Measurements from ENCODE around the gene MAS1.

Gene MAS1

DNA sequence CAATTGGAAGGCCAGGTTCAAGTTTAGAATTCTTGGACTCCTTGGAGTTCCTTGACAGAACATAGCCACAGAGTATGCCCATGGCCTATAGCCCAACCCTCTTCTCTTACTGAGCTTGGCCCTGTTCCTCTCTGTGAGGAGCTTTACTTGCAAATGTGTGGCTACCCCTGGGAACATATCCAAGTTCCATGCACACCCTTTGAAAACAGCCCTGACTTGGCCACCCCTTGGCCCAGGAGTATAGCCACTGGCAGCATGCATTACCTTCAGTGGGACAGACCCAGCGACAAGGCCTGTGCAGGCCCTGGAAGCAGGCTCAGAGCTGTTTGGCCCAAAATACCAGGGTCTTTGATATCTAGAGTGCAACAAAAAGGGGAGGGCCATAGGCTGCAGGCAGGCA lies 19.5 kb upstream of the MAS1 start:
- H3K4me3 Mint-ChIP-seq = no peak overlapping the region
- no peak for DNase-seq (ENCODE audit: low spot score in 2 of 2)
- H3K9me3 Mint-ChIP-seq = peaks cover 3% of the 10 kb centered on the region
- H3K36me3 Mint-ChIP-seq = no peaks in the 10 kb centered on the region
- no peak overlapping the region for H3K27ac Mint-ChIP-seq
- peaks cover 3% of the 10 kb centered on the region for H3K27me3 Mint-ChIP-seq
- H3K4me1 Mint-ChIP-seq = peaks cover 7% of the 10 kb centered on the region
- no peak for ATAC-seq (ENCODE audit: low read depth)

DNA sequence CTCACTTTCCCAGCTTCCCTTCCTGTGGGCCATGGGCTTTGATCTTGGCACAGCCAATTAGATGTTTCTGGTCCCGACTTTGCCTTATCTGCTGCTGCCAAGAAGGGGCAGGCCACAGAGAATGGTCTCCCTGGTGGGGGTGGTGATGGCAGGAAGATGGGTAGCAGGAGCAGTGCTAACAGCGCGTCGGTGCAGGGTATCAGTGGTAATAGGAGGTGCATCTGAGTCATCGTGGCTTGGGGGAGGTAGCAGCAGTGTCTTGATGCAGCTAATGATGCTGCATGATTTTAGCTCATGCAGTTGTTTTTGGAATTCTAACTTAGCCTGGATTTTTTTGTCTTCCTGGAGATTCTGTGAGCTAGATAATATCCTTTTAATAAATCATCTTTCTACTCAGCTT lies 18.9 kb upstream of the MAS1 start:
- DNase-seq (ENCODE audit: low spot score in 2 of 2) = no peak
- Mint-ChIP-seq H3K27ac (no peak overlapping the region), H3K4me3 (no peak overlapping the region), H3K36me3 (no peaks in the 10 kb centered on the region), H3K9me3 (peaks cover 3% of the 10 kb centered on the region), H3K4me1 (peaks cover 7% of the 10 kb centered on the region), H3K27me3 (peaks cover 3% of the 10 kb centered on the region)
- ATAC-seq (ENCODE audit: low read depth) = no peak

DNA sequence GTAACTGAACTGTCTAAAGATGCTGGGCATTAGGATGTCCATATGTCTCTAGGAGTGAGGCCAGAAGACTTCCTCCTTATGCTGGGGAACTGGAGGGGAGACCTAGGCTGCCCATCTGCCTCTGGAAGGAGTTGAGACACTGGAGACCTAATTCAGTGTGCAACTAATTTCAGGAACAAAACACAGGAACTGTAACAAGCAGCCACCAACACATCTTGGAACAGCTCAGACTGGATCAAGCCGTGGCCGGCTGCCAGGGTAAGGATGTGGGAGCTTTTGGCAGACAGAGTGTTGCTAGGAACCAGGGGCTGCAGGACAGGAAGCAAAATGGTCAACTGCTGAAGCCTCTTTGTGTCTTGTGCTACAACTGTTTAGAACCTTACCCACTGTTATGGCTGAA lies 16.4 kb upstream of the MAS1 start:
- no peak for ATAC-seq (ENCODE audit: low read depth)
- peaks cover 7% of the 10 kb centered on the region for H3K4me1 Mint-ChIP-seq
- H3K27me3 Mint-ChIP-seq = peaks cover 2% of the 10 kb centered on the region
- H3K27ac Mint-ChIP-seq = no peak overlapping the region
- H3K36me3 Mint-ChIP-seq = no peaks in the 10 kb centered on the region
- no peaks in the 10 kb centered on the region for H3K9me3 Mint-ChIP-seq
- no peak for DNase-seq (ENCODE audit: low spot score in 2 of 2)
- H3K4me3 Mint-ChIP-seq = no peak overlapping the region

DNA sequence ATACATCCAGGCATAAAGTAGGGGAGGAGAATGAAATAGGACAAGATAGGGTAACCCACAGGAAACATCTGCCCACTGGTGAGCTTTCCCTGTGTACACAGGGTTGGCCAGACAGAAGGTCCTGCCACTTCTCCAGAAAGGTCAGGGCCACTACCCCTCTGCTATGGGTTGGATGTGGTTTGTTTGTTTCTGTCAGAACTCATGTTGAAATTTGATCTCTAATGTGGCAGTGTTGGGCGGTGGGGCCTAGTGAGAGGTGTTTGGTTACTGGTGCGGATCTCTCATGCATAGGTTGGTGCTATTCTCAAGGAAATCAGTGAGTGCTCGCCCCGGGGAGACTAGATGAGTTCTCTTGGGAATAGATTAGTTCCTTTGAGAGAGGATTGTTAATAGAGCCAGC lies 15.6 kb upstream of the MAS1 start:
- peaks cover 5% of the 10 kb centered on the region for H3K27me3 Mint-ChIP-seq
- no peaks in the 10 kb centered on the region for H3K9me3 Mint-ChIP-seq
- DNase-seq (ENCODE audit: low spot score in 2 of 2) (no peak), ATAC-seq (ENCODE audit: low read depth) (no peak)
- H3K4me1 Mint-ChIP-seq = peaks cover 7% of the 10 kb centered on the region
- no peaks in the 10 kb centered on the region for H3K36me3 Mint-ChIP-seq
- H3K27ac Mint-ChIP-seq = no peak overlapping the region
- no peak overlapping the region for H3K4me3 Mint-ChIP-seq

DNA sequence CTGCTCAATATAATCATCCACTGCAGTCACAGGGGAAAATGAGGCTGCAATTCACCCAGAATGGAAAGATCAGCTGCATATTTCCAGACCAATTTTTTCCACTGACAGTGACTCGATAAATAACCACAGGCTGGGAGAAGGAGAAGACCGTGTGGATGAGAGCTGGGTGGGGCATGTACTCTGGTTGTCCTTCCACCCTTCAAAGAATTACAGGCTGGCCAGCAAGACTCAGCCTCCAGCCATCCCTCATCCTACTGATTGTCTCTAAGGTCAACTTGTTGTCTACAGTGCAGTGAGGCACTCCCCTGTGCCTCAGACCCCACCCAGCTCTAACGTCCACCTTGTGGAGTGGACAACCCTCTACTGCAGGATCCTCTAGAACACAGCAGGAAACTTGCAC lies 14.5 kb upstream of the MAS1 start:
- peaks cover 7% of the 10 kb centered on the region for H3K4me1 Mint-ChIP-seq
- no peaks in the 10 kb centered on the region for H3K9me3 Mint-ChIP-seq
- H3K27ac Mint-ChIP-seq = no peak overlapping the region
- no peak overlapping the region for H3K4me3 Mint-ChIP-seq
- peaks cover 8% of the 10 kb centered on the region for H3K27me3 Mint-ChIP-seq
- DNase-seq (ENCODE audit: low spot score in 2 of 2) (no peak), ATAC-seq (ENCODE audit: low read depth) (no peak)
- H3K36me3 Mint-ChIP-seq = no peaks in the 10 kb centered on the region

DNA sequence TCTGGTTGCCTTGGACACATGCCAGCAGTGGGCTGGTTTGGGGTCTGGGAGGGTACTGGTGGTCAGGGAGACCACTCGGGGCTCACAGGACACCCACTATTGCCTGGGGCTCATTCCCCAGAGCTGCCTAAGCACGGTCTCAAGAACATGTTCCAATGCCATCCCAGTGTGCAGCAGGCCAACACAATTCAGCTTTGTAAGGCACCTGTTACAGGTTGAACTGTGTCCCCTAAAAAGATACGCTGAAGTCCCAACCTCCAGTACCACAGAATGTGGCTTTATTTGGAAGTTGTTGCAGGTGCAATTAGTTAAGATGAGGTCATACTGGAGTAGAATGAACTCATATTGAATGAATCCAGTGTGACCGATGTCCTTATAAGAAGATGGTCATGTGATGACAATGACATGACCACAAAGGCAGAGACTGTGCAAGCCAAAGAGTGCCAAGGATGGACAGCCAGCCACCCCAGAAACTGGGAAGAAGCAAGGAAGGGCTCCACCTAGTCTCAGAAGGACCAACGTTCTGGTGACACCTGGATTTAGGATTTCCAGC lies 13.5 kb upstream of the MAS1 start:
- Mint-ChIP-seq H3K36me3 (no peaks in the 10 kb centered on the region), H3K9me3 (no peaks in the 10 kb centered on the region), H3K27ac (no peak overlapping the region), H3K4me3 (no peak overlapping the region), H3K27me3 (peaks cover 8% of the 10 kb centered on the region), H3K4me1 (peaks cover 7% of the 10 kb centered on the region)
- DNase-seq (ENCODE audit: low spot score in 2 of 2) = no peak
- ATAC-seq (ENCODE audit: low read depth) = no peak

DNA sequence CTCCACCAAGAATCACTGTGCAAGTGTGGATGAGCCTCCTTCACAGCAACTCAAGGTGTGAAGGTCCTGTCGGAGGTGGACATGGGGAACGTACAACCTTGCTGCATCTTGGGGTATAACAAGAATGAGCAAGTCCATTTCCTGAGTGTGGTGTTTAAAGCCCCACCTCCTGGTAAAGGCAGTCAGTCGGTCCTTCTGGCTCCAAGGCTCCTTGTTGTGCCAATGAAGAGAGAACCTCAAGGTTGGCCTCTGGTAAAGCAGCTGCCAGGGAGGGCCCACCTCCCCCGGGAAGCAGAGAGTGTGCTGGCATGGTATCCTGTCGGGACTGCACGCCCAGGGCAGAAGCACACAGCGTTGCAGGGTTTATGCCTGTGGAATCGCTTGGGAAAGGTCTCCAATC lies 12.4 kb upstream of the MAS1 start:
- H3K36me3 Mint-ChIP-seq = no peaks in the 10 kb centered on the region
- no peaks in the 10 kb centered on the region for H3K9me3 Mint-ChIP-seq
- H3K27ac Mint-ChIP-seq = no peak overlapping the region
- H3K4me1 Mint-ChIP-seq = peaks cover 7% of the 10 kb centered on the region
- H3K4me3 Mint-ChIP-seq = no peak overlapping the region
- no peak for ATAC-seq (ENCODE audit: low read depth)
- H3K27me3 Mint-ChIP-seq = peaks cover 8% of the 10 kb centered on the region
- no peak for DNase-seq (ENCODE audit: low spot score in 2 of 2)

DNA sequence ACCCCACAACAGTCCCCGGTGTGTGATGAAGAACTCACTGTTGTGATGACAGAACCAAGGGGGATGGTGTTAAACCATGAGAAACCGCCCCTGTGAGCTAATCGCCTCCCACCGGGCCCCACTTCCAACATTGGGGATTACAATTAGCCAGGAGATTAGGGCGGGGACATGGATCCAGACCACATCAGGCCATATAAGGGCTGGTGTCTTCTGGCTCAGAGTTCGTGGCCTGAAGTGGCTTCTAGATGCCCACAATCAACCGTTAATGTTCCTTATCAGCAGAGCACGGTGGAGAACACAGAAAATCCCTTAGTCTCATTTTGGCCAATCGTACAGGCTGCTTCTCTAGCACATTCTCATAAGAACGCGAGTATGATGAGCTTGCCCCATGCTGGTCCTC lies 10.9 kb upstream of the MAS1 start:
- no peaks in the 10 kb centered on the region for H3K9me3 Mint-ChIP-seq
- H3K4me3 Mint-ChIP-seq = no peak overlapping the region
- ATAC-seq (ENCODE audit: low read depth) = no peak
- peaks cover 5% of the 10 kb centered on the region for H3K4me1 Mint-ChIP-seq
- DNase-seq (ENCODE audit: low spot score in 2 of 2) = no peak
- peaks cover 8% of the 10 kb centered on the region for H3K27me3 Mint-ChIP-seq
- H3K27ac Mint-ChIP-seq = no peak overlapping the region
- no peaks in the 10 kb centered on the region for H3K36me3 Mint-ChIP-seq

DNA sequence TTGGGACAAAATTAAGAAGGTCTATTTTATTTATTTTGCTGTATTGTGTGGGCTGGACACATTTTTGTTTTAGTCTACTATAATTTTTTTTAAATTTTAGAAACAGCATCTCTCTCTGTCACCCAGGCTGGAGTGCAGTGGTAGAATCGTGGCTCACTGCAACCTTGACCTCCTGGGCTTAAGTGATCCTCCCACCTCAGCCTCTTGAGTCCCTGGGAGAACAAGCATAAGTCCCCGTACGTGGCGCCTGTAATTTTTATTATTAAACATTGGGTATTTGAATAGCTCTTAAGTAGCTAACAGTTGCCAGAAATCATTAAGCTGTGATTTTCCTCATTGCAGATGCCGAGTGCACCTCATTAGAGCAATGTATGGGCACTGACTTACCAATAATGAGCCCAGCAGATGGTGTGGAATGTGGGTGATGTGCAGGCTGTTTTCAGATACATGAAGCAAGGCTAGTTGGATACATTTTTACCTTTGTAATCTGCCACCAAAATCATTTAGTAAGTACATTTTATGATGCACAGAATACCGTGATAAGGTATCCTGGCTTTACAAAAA lies 10.3 kb upstream of the MAS1 start:
- H3K27ac Mint-ChIP-seq = no peak overlapping the region
- no peak for DNase-seq (ENCODE audit: low spot score in 2 of 2)

DNA sequence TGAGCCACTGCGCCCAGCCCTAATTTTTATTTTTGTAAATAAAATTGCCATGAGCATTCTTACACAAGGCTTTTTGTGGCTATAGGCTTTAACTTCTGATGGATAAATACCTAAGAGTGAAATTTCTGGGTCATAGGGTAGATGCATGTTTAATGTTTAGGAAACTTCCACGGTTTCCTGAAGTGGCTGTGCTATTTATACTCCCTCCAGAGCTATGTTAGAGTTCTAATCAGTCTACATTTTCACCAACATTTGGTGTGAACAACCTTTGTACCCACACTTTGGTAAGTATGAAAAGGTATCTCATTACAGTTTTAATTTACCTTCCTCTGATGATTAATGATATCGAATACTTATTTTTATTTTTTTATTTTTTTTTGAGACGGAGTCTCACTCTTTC lies 6.1 kb upstream of the MAS1 start:
- no peak overlapping the region for H3K27ac Mint-ChIP-seq
- H3K9me3 Mint-ChIP-seq = no peaks in the 10 kb centered on the region
- ATAC-seq (ENCODE audit: low read depth) = no peak
- no peaks in the 10 kb centered on the region for H3K4me1 Mint-ChIP-seq
- H3K27me3 Mint-ChIP-seq = peaks cover 15% of the 10 kb centered on the region
- no peak for DNase-seq (ENCODE audit: low spot score in 2 of 2)
- no peak overlapping the region for H3K4me3 Mint-ChIP-seq
- no peaks in the 10 kb centered on the region for H3K36me3 Mint-ChIP-seq

More for the DNA sequence above, 10.3 kb upstream of the MAS1 start:
- peaks cover under 1% of the 10 kb centered on the region for H3K4me1 Mint-ChIP-seq
- ATAC-seq (ENCODE audit: low read depth) = no peak
- peaks cover 8% of the 10 kb centered on the region for H3K27me3 Mint-ChIP-seq
- H3K9me3 Mint-ChIP-seq = no peaks in the 10 kb centered on the region
- H3K36me3 Mint-ChIP-seq = no peaks in the 10 kb centered on the region
- no peak overlapping the region for H3K4me3 Mint-ChIP-seq

DNA sequence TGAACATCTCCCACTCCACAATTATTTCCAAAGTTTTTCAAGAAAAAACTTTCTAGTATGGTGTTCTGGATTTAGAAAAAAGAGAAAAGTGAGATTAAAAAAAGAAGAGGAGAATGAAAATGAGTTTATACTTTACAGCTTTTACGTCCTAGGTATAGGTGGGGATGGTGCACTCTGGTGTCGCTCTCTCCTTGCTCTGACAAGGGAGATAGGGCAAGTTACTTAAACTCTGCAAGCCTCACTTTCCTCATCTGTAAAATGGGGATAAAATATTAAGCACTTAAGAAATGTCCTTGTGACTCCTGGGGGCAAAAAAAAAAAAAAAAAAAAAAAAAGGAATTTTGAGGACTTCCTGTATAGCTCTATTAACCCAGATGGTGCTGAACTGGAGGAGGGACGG lies 4.5 kb upstream of the MAS1 start:
- Mint-ChIP-seq H3K27me3 (peaks cover 15% of the 10 kb centered on the region), H3K4me1 (no peaks in the 10 kb centered on the region), H3K36me3 (no peaks in the 10 kb centered on the region), H3K4me3 (no peak overlapping the region), H3K27ac (no peak overlapping the region), H3K9me3 (no peaks in the 10 kb centered on the region)
- ATAC-seq (ENCODE audit: low read depth) (no peak), DNase-seq (ENCODE audit: low spot score in 2 of 2) (no peak)

DNA sequence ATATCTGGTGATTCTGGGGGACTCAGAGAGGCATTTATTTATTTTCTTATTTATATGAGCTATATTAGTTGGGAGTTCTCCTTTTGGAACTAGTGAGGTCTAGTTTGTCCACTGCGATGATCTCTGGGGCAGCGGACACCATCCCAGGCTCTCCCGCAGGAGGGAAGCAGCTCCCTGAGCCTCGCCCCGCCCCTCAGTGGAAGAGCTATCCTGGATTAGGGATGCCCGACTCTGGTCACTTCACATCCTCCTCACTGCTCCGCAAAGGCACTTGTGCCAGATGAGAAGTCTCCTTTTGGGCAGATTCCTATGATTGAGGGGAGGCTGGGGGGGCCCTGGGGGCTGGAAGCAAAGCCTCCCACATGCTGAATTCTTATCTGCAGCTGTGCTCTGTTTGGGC lies 3.6 kb upstream of the MAS1 start:
- no peak for DNase-seq (ENCODE audit: low spot score in 2 of 2)
- Mint-ChIP-seq H3K27me3 (peaks cover 20% of the 10 kb centered on the region), H3K27ac (no peak overlapping the region), H3K9me3 (no peaks in the 10 kb centered on the region), H3K4me1 (no peaks in the 10 kb centered on the region), H3K4me3 (no peak overlapping the region), H3K36me3 (no peaks in the 10 kb centered on the region)
- ATAC-seq (ENCODE audit: low read depth) = no peak

DNA sequence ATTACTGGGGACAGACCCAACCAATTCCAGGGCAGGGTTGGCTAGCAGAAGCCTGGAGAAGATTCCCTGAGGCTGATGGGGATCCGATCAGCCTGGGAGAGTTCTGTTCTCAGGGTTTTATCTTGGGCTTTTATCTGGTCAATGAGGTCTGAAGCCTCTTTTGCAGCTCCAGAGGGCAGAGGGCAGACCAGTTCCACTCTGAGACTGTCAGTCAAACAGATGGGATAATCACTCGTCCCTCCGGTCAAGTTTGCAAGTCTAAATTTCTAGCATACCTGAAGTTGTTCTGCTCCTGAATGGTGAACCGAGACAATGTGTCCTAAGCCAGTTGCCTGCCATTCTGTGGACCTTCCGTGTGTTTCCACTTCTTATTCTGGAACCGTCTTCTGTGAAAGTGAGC lies 3.0 kb upstream of the MAS1 start:
- Mint-ChIP-seq H3K4me1 (no peaks in the 10 kb centered on the region), H3K4me3 (no peak overlapping the region), H3K9me3 (no peaks in the 10 kb centered on the region), H3K36me3 (no peaks in the 10 kb centered on the region), H3K27me3 (peaks cover 25% of the 10 kb centered on the region), H3K27ac (no peak overlapping the region)
- DNase-seq (ENCODE audit: low spot score in 2 of 2) = no peak
- ATAC-seq (ENCODE audit: low read depth) = no peak

DNA sequence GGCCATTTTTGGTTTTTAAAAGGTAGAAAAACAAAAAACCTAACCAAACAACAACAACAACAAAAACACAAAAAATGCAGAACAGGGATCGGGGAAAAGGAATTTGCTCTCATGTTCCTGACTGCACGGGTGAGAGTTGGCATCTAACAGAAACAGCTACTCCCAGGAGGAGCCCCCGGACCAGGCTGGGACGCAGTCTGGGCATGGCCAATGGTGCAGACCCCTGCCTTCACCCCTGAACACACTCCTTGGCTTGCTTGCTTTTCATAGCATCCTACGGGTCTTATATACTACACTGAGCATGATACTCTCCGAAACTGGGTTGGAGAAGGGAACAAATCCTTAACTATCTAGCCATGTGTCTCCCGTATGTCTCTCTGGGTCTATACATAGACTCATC lies 587 bp upstream of the MAS1 start:
- Mint-ChIP-seq H3K27me3 (peaks cover 37% of the 10 kb centered on the region), H3K9me3 (no peaks in the 10 kb centered on the region), H3K36me3 (no peaks in the 10 kb centered on the region), H3K4me3 (no peak overlapping the region), H3K27ac (no peak overlapping the region), H3K4me1 (no peaks in the 10 kb centered on the region)
- DNase-seq (ENCODE audit: low spot score in 2 of 2) = no peak
- ATAC-seq (ENCODE audit: low read depth) = no peak

DNA sequence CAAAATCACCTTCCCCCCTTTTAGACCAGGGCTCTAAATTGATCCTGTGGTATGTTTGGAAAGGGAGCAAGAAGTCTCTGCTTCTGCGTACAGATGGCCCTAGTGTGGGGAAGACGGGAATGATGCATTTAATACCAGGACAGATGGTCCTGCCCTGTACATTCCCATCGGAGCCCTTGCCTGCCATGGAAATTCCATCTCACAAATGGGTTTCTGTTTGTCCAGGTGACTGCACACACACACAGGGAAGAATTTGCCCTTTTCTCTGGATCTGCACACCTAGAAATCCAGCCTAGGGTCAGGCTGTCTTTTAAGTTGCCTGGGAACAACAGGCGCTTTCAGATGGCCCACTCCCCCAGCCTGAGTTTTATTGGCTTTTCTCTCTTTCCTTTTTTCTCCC lies 1.3 kb downstream of the MAS1 start:
- Mint-ChIP-seq H3K36me3 (no peaks in the 10 kb centered on the region), H3K9me3 (no peaks in the 10 kb centered on the region), H3K4me3 (no peak overlapping the region), H3K4me1 (no peaks in the 10 kb centered on the region), H3K27me3 (peaks cover 37% of the 10 kb centered on the region), H3K27ac (no peak overlapping the region)
- ATAC-seq (ENCODE audit: low read depth) = no peak
- no peak for DNase-seq (ENCODE audit: low spot score in 2 of 2)
